GM23338 (cell line): ENCODE measurements around the gene TBCD.

Experiments
- EZH2 ChIP-seq: fragments of 200-600 bp; sonication (generic); IDR thresholded peaks from one replicate; pipeline ENCODE4 v1.8.0; 2017; ENCODE audit warnings: antibody characterized with exemption, mild to moderate bottlenecking, low read depth; ENCODE audit not compliant: unreplicated experiment
- EZH2phosphoT487 ChIP-seq: fragments of 200-600 bp; sonication (generic); IDR thresholded peaks from one replicate; pipeline ENCODE4 v1.8.1; 2018; ENCODE audit warnings: antibody characterized with exemption; ENCODE audit not compliant: unreplicated experiment
- POLR2AphosphoS5 ChIP-seq: IDR thresholded peaks from 2 replicates; pipeline ENCODE4 v1.6.1; 2016; ENCODE audit warnings: antibody characterized with exemption, low read depth
- ZNF331 ChIP-seq: fragments of 250-450 bp; sonication (Bioruptor Pico); IDR thresholded peaks from 2 replicates; pipeline ENCODE4 v1.5.0; 2020; ENCODE audit warnings: low read depth, mild to moderate bottlenecking, moderate library complexity
- TF ChIP-seq, protein P1 (sequence below), 2 experiments: fragments of 200-600 bp in 1 of 2; sonication (generic) in 1 of 2; conservative IDR thresholded peaks; 2 replicates each; pipeline versions ENCODE4 v1.5.1 to v1.6.1; 2016 to 2017; ENCODE audit warnings: antibody characterized with exemption in 2 of 2, low read depth in 2 of 2, mild to moderate bottlenecking in 2 of 2, moderate library complexity in 1 of 2

DNA sequence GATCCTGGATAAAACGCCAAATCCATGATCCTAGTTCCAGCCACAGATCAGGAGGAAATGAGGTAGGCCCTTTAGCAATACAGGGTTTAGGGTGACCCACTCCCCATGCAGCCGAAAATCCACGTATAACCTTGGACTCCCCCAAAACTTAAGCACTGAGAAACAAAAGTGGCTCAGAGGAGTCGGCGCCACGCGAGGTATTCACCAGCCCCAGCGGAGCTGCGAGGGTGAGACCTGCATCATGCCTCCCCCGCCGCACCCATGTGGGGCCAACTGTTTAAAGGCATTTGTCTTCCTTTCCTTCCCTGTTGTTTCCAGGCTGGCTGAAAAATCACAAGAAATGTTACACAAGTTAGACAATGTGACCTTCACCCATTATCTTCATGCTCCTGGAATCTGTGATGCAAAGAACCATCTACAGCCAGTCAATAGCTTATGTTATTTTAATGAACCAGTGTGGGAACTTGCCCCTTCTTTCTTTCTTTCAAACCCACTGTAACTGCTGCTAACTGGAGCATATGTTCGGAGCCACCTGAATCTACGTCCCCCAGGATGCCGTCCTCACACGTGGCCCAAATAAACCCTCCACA is 229.4 kb downstream of the TBCD start:
- TF ChIP-seq, protein P1, sequence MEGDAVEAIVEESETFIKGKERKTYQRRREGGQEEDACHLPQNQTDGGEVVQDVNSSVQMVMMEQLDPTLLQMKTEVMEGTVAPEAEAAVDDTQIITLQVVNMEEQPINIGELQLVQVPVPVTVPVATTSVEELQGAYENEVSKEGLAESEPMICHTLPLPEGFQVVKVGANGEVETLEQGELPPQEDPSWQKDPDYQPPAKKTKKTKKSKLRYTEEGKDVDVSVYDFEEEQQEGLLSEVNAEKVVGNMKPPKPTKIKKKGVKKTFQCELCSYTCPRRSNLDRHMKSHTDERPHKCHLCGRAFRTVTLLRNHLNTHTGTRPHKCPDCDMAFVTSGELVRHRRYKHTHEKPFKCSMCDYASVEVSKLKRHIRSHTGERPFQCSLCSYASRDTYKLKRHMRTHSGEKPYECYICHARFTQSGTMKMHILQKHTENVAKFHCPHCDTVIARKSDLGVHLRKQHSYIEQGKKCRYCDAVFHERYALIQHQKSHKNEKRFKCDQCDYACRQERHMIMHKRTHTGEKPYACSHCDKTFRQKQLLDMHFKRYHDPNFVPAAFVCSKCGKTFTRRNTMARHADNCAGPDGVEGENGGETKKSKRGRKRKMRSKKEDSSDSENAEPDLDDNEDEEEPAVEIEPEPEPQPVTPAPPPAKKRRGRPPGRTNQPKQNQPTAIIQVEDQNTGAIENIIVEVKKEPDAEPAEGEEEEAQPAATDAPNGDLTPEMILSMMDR (conservative IDR thresholded peaks at IDR 0.05; ENCODE audit: low read depth in 2 of 2) = no peak
- TF ChIP-seq POLR2AphosphoS5 (no peak), EZH2 (no peak), EZH2phosphoT487 (no peak), ZNF331 (CRISPR knock-in tag) (no peak)
